SKM-1 (cell line): ENCODE results near the gene TRABD.
A peak's percentile ranks its signal among the peaks of the same experiment; 100 is the strongest.

Source experiments
- DNase-seq: peaks from one replicate; lab custom pipeline; 2025; ENCODE audit not compliant: unreplicated experiment; lab: John Stamatoyannopoulos, UW

TRABD gene

GRCh38 chr22:50236731-50237409 lies 51.2 kb downstream of the TRABD start:
- DNase-seq: no peak

- DNase-seq: no peak
Observed at GRCh38 chr22:50238755-50239154, 53.0 kb downstream of the TRABD start.

DNA sequence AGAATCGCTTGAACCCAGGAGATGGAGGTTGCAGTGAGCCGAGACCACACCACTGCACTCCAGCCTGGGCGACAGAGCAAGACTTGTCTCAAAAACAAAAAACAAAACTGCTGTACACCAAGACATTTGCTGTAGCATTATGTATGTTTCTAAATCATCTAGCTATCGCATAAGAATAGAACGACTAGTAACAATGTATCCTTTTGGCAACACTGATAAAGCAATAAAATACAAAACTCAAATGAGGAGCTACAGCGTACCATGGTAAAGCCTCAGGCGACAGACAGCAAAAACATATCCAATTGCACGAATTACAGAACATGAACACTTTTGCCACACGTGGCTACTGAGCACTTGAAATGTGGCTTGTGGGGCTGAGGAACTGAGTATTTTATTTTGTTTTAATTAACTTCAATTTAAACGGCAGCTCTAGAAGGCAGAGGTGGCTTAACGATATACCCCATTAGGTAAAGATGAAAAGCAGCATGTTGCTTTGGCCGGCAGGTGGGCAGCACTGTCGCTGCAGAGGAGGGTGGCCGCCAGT lies 56.8 kb downstream of the TRABD start:
- DNase-seq: no peak

DNA sequence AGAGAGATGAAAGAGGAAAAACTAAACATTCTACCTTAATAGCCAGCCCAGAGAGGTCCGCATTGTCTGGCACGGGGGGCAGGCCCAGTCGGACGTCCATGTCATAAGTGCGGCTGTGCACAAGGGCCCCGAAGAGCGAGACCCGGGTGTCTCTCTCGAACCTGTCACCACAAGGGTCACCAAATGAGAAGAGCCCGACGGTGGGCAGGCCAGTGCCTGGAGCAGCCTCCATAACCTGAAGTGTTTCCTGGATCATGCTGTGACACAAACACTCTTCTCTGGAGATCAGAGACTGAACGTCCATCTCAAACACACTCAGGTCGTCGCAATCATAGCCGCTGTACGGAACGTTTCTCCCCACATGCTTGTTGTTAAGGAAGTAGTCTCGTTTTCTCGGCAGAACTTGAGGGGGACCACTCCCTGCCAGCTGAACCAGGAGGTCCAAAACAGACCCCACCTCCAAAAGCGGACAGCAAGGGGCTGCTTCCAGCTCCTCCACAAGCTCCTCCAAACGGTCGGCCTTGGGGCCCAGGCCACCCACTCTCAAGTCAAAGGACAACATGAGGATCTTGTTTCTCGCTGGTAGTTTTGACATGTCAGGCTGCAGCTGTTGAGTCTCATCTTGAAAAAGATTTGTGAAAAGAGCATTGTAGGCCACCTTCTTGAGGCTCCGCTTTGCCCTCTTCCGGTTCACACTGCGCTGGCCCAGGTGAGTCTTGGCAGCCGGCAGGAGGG lies 58.1 kb downstream of the TRABD start:
- no peak for DNase-seq

GRCh38 chr22:50244420-50245213 lies 58.9 kb downstream of the TRABD start, which contains the start of gene TUBGCP6:
Gene TUBGCP6, minus strand, starts transcription at chr22:50245023. Its CDS starts 564 bp downstream, at chr22:50244459.
- DNase-seq: peak; percentile 67

DNA sequence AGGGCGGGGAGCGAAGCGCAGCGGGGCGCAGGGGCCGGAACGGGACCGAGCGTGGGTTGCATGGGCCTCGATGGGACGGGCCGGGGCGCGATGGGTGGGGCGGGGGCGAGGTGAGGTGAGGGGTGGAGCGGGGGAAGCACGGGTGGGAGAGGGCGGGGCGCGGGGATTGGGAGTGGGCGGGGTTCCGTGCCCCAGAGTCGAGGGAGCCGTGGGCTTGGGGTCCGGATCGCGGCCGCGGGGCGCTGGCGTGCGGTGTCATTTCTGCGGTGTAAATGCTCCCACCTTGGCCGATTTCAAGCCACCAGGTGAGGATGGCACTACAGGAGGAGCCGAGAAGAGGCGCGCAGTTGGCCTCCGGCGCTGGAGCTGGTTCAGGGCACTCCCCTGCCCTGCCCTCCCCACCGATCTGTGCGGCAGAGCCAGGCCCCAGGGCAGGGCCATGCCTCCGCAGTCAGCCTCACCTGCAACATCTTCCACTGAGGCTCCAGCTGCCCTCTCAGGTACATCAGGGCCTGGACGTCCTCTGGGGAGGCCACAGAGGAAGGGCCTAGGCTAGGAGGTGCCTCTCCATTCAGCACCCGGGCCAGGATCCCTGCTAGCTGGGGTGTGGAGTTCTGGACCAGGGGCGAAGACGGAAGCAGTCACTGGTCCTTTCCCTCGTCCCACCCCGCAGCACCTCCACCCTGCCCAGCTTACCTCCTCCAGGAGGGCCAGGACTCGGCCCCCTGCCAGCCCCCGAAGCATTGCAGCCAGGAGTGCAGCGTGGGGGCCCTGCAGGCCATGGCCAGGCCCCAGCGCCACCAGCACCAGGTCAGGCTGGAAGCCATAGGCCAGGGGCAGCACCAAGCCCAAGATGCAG lies 59.7 kb downstream of the TRABD start:
- no peak for DNase-seq

- no peak for DNase-seq
Observed at GRCh38 chr22:50246242-50247175, 60.8 kb downstream of the TRABD start.

- DNase-seq: no peak
Observed at GRCh38 chr22:50247748-50248147, 62.0 kb downstream of the TRABD start.

DNA sequence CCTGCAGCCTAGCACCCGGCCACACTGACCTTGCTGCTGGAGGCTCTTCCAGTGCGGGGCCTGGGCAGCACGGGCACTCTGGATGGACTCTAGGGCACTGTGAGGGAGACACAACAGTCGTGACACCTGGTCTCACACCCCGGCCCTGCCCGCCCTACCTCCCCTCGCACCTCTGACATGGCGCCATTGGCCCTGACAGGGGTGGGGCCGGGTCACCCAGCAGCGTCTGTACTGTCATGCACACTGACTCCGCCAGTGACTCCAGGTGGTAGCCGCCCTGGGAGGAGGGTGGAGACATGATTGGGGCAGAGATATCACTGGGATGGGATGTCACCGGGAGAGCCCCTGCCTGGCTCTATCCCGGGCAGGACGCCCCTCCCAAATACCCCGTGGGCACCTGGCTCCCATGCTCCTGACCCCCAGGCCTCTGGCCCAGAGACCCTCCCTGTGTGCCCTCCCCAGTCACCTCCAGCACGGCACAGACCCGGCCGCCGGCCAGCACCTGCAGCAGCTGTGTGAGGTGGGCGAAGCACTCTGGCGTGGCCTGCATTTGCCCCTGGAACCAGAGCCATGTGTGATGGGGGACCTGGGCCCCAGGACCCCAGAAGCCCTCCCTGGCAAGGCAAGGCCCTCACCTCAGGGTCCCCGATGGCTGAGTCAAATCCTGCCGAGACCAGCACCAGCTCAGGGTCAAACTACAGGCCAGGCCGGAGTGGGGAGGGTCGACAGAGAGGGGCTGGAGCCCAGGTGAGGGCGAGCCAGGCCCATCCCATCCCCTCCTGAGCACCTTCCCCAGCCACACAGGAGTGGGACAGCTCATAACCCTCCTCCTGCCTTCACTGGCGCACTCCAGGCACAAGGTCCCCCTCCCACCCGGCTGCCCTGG lies 62.7 kb downstream of the TRABD start:
- DNase-seq: no peak
